Measurements from ENCODE around the gene NLN. TPM values are rescaled to one million over a fixed set of nuclear protein-coding genes. Genes with fewer than 3 reads are reported as not detected.
"Not testable (repeated sequence)": the region's sequence is repeated elsewhere in the genome, so short reads cannot be mapped to it uniquely, and the experiment has no call there.

The NLN gene
- 24.6 and 42.1 TPM in 2 replicates for total RNA-seq (2022)
- Bru-seq, nascent RNA: percentile 71 among the genes with signal in this experiment
- BruChase-seq, experiment 1, labeled RNA remaining after a 6-hour chase: percentile 67 among the genes with signal in this experiment
- BruChase-seq, experiment 2, labeled RNA remaining after a 2-hour chase: percentile 55 among the genes with signal in this experiment
- long read RNA-seq, full-length matches to known transcripts: 104 of 125 reads
- long read RNA-seq, partial matches to known transcripts: 4 of 125 reads
- long read RNA-seq, other reads (novel, unspliced or antisense): 17 of 125 reads

DNA sequence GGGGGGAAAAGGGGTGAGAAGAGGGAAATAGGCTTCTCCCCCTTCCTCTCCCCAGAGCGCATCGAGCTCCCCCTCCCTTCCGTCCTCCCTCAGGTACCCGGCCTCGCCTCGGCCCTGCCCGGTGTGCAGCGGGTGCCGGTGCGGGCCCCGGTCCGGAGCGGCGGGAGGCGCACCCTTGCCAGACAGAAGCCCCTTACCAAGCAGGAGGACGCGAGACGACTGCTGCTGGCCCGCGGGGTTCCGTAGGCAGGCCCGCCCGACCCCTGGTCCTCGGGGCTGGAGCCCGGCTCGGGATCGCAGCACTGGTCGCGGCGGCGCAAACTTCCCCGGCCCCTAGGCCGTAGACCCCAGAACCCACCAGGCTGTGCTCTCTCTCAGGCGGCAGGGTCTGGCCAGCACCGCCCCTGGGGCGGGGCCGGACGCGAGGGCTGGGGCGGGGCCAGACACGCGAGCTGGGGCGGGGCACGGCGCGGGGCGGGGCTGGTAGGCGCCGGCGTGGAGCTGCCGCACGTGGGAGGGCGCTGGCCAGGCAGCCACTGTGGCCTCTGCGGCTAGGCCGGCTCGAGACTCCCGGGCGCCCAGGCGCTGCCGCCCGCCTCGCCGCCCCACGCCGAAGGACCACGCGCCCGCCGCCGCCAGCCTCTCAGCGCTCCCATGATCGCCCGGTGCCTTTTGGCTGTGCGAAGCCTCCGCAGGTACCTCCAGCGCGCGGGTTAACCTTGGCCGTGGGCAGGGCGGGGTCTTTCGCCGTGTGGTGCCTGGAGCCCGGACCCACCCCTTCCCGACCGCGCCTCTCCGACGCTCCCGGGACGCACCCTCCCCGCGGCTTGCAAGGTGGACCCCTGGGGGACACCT is at the start of gene NLN, which contains the start of gene SGTB:
TSS of gene NLN (plus strand) at position 486 of the 855 bp plus-strand sequence. CDS start at position 655, 169 bp downstream.
TSS of gene SGTB (minus strand) at position 390 of the 855 bp plus-strand sequence. CDS start 1,302 bp downstream, outside the sequence.
- intact Hi-C loops (cut with micrococcal nuclease): loop anchor here (2.0 to 5.0 kb wide), 2 partner anchors 205 to 423 kb away; partner anchors contain the start of genes ERBIN and SREK1
- CTCF ChIA-PET: interaction anchor here (0.6 to 1.0 kb wide), 3 partner anchors 11 to 436 kb away, joined by 3 to 5 read pairs (median 3); no protein-coding TSS in a partner anchor

DNA sequence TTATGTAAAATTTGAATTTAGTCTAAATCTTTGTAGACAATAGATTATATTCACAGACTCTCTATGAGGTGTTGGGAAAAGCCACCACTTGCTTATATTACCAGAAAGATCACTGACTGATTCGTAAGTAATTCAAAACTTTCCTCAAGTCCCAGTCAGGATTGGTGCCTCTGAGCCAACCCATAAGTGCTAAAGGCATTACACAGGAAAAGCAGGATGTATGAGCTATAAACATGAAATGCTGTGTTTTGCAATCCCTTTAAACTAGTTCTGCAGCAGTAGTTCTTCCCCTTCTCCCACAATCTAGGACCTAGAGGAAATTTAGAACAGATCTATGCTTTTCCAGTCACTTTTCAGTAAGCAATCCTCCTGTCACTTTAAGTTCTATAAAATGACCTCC is 49.2 kb upstream of the NLN start:
- no peaks in the 10 kb centered on the region for H3K4me1 Mint-ChIP-seq (ENCODE audit: insufficient read depth, unreplicated experiment)
- peaks cover 25% of the 10 kb centered on the region for H3K36me3 Mint-ChIP-seq (ENCODE audit: insufficient read depth, unreplicated experiment)
- ChIA-PET POLR2A (interaction anchor here (0.7 kb wide), 1 partner anchor 9 kb away, joined by 3 read pairs; no protein-coding TSS in a partner anchor), CTCF (interaction anchor here (0.7 to 1.2 kb wide), 2 partner anchors 8 to 482 kb away, joined by 3 to 4 read pairs; no protein-coding TSS in a partner anchor)
- no peak for DNase-seq (ENCODE audit: unreplicated experiment)
- BruUV-seq (replicated peaks): no TSS peak
- no peaks in the 10 kb centered on the region for H3K9me3 Mint-ChIP-seq (ENCODE audit: unreplicated experiment)
- no peak overlapping the region for H3K4me3 Mint-ChIP-seq (ENCODE audit: unreplicated experiment)
- TF ChIP-seq, protein P1, sequence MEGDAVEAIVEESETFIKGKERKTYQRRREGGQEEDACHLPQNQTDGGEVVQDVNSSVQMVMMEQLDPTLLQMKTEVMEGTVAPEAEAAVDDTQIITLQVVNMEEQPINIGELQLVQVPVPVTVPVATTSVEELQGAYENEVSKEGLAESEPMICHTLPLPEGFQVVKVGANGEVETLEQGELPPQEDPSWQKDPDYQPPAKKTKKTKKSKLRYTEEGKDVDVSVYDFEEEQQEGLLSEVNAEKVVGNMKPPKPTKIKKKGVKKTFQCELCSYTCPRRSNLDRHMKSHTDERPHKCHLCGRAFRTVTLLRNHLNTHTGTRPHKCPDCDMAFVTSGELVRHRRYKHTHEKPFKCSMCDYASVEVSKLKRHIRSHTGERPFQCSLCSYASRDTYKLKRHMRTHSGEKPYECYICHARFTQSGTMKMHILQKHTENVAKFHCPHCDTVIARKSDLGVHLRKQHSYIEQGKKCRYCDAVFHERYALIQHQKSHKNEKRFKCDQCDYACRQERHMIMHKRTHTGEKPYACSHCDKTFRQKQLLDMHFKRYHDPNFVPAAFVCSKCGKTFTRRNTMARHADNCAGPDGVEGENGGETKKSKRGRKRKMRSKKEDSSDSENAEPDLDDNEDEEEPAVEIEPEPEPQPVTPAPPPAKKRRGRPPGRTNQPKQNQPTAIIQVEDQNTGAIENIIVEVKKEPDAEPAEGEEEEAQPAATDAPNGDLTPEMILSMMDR (IDR thresholded peaks at IDR 0.05; ENCODE audit: unreplicated experiment): no peak
- H3K27ac Mint-ChIP-seq (ENCODE audit: low read depth, unreplicated experiment): no peak overlapping the region
- no peaks in the 10 kb centered on the region for H3K27me3 Mint-ChIP-seq (ENCODE audit: insufficient read depth, unreplicated experiment)
- intact Hi-C loops (cut with micrococcal nuclease): no loop called here

More for the DNA sequence above, at the start of gene NLN, which contains the start of gene SGTB:
- Mint-ChIP-seq H3K9me3 (ENCODE audit: unreplicated experiment) (no peaks in the 10 kb centered on the region), H3K27me3 (ENCODE audit: insufficient read depth, unreplicated experiment) (no peaks in the 10 kb centered on the region), H3K4me1 (ENCODE audit: insufficient read depth, unreplicated experiment) (peaks cover 7% of the 10 kb centered on the region), H3K27ac (ENCODE audit: low read depth, unreplicated experiment) (peak within 1 kb of the TSS; percentile 60), H3K36me3 (ENCODE audit: insufficient read depth, unreplicated experiment) (no peaks in the 10 kb centered on the region), H3K4me3 (ENCODE audit: unreplicated experiment) (peak within 1 kb of the TSS; percentile 89)
- TF ChIP-seq, protein P1 (IDR thresholded peaks at IDR 0.05; ENCODE audit: unreplicated experiment): no peak
- BruUV-seq (replicated peaks): no TSS peak
- peak; percentile 78 for DNase-seq (ENCODE audit: unreplicated experiment)
- POLR2A ChIA-PET: interaction anchor here (0.5 to 4.3 kb wide), 21 partner anchors 9 to 423 kb away, joined by 3 to 65 read pairs (median 7); partner anchors contain the start of genes CENPK, ERBIN, PPWD1 and SHLD3

DNA sequence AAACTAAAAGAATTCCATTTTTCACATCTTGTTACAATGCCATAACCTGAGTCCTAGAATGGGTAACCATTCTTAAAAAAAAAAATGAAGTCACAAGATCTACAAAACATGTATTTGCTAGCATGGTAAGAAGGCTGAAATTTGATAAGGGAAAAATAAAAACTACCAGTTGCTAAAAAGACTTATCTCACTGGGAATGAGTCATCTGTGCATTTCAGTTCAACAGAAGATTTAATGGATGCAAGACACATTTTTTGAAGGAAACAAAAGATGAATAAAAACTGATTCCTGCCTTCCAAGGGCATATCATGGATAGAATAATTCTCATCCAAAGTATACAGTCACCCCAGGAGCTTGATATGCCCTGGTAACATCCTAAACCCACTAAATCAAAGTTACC is 47.3 kb upstream of the NLN start:
- Mint-ChIP-seq H3K27ac (ENCODE audit: low read depth, unreplicated experiment) (no peak overlapping the region), H3K36me3 (ENCODE audit: insufficient read depth, unreplicated experiment) (peaks cover 25% of the 10 kb centered on the region), H3K27me3 (ENCODE audit: insufficient read depth, unreplicated experiment) (no peaks in the 10 kb centered on the region), H3K9me3 (ENCODE audit: unreplicated experiment) (no peaks in the 10 kb centered on the region), H3K4me1 (ENCODE audit: insufficient read depth, unreplicated experiment) (no peaks in the 10 kb centered on the region), H3K4me3 (ENCODE audit: unreplicated experiment) (no peak overlapping the region)
- intact Hi-C loops (cut with micrococcal nuclease): no loop called here
- BruUV-seq (replicated peaks): no TSS peak
- ChIA-PET POLR2A (interaction anchor here (0.7 kb wide), 1 partner anchor 128 kb away, joined by 3 read pairs; no protein-coding TSS in a partner anchor), CTCF (interaction anchor here (0.6 to 2.5 kb wide), 3 partner anchors 10 to 139 kb away, joined by 3 to 12 read pairs (median 3); no protein-coding TSS in a partner anchor)
- TF ChIP-seq, protein P1 (IDR thresholded peaks at IDR 0.05; ENCODE audit: unreplicated experiment): no peak
- DNase-seq (ENCODE audit: unreplicated experiment): no peak

DNA sequence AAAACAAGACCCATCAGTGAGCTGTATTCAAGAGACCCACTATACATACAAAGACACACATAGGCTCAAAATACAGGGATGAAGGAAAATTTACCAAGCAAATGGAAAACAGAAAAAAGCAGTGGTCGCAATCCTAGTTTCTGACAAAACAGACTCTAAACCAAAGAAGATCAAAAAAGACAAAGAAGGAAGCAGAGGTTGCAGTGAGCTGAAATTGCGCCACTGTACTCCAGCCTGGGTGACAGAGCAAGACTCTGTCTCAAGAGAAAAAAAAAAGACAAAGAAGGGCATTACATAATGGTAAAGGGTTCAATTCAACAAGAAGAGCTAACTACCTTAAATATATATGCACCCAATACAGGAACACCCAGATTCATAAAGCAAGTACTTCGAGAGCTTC is 45.9 kb upstream of the NLN start:
- POLR2A ChIA-PET; H3K27me3 Mint-ChIP-seq (ENCODE audit: insufficient read depth, unreplicated experiment); H3K4me1 Mint-ChIP-seq (ENCODE audit: insufficient read depth, unreplicated experiment); BruUV-seq (replicated peaks); H3K9me3 Mint-ChIP-seq (ENCODE audit: unreplicated experiment); DNase-seq (ENCODE audit: unreplicated experiment); H3K27ac Mint-ChIP-seq (ENCODE audit: low read depth, unreplicated experiment); H3K4me3 Mint-ChIP-seq (ENCODE audit: unreplicated experiment); intact Hi-C loops (cut with micrococcal nuclease): not testable (repeated sequence)
- peaks cover 19% of the 10 kb centered on the region for H3K36me3 Mint-ChIP-seq (ENCODE audit: insufficient read depth, unreplicated experiment)
- CTCF ChIA-PET: interaction anchor here (2.5 kb wide), 1 partner anchor 11 kb away, joined by 12 read pairs; no protein-coding TSS in a partner anchor

Measured in MCF 10A (cell line).